HG03460 (cell line): ENCODE measurements around the gene TMEM255A.
"Not testable (repeated sequence)": the region's sequence is repeated elsewhere in the genome, so short reads cannot be mapped to it uniquely, and the experiment has no call there.

Experiments used
- ATAC-seq: cut with Tn5 transposase; IDR thresholded peaks from one replicate; pipeline ENCODE4 v1.9.1; 2021; ENCODE audit not compliant: unreplicated experiment

Gene TMEM255A

DNA sequence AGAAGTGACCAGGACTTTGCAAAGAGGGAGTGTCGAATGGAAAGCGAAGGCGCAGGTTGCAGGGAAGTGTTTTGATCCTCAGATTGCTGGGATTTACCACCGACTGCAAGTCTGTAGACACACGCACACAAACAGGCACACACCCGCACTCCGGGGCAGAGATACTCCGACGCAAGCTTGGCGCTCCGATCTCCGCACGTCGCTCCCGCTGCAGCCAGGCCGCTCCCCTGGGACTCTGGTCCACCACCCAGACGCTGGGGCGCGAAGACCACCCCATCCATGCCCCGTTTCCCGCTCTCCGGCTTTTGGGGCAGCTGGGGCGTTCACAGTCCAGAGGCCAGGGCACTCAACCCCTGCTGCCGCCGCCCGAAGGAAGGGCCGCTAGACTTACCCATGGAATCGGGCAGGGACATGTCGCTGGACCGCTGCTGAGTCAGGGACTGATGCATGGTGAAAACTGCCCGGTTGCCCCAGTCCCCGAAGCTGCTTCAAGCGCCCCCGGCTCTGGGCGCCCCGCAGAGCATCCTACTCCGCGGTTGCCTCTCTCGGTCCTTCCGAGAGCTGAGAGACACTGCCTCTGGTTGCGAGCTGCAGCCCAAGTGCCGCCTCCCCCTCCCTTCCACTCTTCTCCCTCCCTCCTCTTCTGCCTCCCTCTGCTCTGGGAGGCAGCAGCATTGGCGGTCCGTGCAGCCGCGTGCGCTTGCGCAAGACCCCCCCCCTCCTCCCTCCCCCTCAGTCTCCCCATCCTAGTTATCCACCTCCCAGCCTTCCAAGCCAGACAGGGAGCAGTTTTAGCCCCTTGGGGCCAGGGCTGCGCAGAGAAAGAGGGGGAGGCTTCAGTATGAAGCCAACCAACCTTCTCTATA, at the start of gene TMEM255A:
TMEM255A (minus strand) TSS at position 601 of the 866 bp plus-strand sequence; CDS start at position 449, 152 bp downstream.
- ATAC-seq, result no peak

DNA sequence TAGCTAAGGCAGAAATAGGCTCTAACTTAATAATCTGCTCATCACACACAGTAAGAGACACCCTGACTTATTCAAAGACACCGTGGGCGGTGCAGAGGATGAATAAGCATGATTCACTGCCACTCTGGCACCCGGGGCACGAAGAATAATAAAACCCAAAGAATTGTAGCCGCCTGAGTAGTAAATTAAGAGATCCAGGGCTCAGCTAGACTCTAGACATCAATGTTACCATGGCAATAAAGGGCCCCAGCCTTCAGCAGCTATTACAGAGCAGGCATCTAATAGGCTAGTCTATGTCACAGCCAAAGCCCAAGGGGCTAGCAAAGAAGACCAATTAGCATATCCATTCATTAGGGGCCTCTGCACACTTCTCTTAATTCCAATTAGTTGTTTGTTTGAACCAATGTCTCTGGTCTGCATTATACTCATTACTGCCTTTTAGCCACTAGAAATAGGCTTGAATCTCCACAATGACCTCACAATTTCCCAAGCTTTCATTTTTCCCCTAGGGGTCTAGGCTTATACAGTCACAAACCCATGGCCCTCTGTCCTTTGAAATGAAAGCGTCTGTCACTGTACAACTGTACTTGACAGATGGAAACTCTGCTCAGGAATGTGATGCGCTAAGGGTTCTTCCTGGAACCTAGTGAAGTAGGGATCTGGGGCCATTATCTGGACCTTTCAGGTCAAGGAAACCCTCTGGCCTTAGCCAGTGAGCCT, 47.6 kb upstream of the TMEM255A start:
- ATAC-seq, result no peak

DNA sequence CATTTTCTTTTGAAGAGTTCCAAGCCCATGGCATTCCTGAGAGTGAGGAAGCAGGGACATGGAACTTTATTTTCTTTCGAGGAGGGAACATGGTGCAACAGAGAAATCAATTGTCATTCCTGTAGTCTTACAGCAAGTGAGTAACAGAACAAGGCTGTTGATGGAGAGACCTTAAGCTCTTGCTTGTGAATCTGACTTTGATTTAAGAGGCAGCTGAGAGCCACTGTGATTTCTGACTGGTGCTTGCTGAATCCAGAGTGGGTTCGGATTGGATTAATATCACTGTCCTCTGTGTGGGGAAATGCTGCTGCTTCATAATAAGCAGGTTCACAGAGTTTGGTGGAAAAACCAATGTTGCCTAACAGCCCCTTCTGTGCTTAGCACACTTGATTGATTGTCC, 45.9 kb upstream of the TMEM255A start:
- no peak for ATAC-seq

DNA sequence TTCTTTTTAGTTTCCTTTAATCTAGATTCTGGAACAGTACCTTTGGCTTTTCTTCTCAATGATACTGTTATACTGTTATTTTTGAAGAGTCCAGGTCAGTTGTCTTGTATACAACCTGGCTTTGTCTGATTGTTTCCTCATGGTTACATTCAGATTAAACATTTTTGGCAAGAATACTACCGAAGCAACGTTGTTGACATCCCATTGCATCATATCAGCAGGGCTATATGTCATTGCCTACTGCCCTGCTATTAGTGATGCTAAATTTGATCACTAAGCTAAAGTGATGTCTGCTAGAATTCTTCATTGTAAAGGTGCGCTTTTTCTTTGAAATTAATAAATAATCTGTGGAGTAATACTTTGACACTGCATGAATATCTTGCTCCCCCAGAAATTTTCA, 44.8 kb upstream of the TMEM255A start:
- ATAC-seq, result no peak

DNA sequence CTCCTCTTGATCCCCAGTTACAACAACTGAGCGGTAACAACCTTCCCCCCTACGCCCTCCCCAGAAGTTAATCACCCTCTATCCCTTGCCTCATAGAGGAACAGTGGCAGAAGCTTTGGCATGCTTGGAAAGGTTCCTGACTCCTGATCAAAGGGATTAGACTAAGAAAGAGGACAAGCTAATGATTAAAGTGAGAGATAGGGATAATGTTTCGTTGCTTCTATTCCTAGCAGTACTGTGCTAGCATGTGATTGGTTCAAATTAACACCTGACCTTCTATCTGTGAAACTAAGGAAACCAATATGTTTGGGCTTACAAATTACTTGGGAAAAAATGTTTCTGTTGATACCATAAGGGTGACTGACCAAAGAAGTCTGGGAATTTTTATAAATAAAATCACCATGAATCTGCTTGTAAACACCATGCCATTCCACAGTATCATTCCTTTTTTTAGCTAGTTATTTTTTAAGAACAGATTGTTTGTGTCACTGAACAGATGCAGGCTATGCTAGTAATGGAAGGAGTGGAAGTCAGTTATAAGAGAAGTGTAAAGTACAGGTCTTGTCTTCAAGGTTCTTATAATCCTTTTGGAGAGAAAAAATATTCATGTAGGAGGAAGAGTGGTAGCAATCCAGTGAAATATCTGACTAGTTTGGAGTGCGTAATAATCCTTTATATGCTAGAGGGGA, 39.3 kb upstream of the TMEM255A start:
- ATAC-seq, result no peak

GRCh38 chrX:120344566-120344965, 33.3 kb upstream of the TMEM255A start:
- not testable (repeated sequence) for ATAC-seq

GRCh38 chrX:120336899-120337298, 25.6 kb upstream of the TMEM255A start:
- no peak for ATAC-seq

- ATAC-seq, result no peak
Measured at GRCh38 chrX:120335289-120335688, 24.0 kb upstream of the TMEM255A start.

DNA sequence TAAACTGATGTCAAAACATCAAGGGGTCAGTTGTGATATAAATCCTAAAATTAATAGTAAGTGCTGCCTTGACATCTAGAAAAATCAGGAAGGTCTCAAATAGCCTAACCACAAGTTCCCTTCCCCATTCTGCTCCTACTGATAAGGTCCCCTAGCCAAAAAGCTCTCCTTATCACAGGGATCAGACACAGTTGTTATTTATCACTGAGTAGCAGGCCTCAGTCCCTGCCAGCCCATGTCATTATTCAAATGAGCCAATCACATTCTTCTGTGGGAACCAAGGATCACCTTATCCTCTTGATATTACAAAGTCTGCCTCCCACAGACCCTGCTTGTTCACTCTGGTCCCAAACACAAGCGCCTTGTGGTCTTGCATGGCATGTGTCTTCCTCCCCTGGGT, 23.3 kb upstream of the TMEM255A start:
- ATAC-seq, result no peak

DNA sequence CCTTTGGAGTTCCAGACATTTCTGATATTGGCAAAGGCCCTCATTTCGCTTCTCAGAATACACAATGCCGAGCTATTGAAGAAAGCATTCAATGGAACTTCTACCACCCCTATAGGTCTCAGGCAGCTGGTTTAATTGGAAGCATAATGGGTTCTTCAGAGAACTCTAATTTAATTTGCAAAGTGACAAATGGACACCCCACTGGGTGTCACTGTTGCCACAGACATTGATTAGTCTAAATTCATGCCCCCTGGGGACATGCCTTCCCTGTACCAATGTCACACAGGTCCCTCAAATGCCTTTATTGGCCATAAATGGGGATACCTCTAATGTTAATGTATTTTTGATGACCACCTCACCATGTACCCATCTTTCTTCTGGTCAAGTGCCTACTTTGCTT, 22.9 kb upstream of the TMEM255A start:
- ATAC-seq, result no peak

DNA sequence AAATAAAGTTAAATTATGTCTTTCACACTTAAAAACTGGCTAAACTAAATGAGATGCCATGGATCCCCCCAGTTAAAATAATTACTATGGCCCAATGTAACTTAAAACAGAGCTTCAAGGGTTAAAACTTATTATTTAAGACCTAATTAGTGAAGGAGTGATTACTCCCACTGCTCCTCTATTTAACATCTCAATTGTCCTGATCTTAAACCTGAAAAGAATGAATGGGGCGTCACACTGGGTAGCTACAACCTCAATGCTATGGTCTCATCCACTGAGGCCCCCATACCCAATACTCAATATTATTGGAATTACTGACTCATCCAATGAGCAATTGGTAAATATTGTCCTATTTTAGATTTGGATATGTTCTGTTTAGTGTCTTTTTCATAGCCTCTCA, 21.1 kb upstream of the TMEM255A start:
- no peak for ATAC-seq

DNA sequence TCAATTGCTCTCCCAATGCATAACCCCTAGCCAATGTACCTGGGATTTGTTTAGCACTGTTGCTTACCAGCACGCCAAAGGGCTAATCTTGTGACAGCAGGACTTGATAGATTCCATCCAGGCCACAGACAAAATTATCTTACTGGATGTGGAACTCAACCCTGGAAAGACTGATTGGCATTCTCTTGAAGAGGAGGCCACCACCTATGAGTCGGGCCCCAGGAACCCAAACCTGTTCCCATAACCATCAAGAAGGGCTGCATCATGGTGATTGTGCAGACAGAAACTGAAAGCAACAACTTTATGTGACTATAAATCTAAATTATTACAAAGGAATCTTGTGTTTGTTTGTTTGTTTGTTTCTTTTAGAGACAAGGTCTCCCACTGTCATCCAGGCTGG, 19.9 kb upstream of the TMEM255A start:
- ATAC-seq, result no peak

DNA sequence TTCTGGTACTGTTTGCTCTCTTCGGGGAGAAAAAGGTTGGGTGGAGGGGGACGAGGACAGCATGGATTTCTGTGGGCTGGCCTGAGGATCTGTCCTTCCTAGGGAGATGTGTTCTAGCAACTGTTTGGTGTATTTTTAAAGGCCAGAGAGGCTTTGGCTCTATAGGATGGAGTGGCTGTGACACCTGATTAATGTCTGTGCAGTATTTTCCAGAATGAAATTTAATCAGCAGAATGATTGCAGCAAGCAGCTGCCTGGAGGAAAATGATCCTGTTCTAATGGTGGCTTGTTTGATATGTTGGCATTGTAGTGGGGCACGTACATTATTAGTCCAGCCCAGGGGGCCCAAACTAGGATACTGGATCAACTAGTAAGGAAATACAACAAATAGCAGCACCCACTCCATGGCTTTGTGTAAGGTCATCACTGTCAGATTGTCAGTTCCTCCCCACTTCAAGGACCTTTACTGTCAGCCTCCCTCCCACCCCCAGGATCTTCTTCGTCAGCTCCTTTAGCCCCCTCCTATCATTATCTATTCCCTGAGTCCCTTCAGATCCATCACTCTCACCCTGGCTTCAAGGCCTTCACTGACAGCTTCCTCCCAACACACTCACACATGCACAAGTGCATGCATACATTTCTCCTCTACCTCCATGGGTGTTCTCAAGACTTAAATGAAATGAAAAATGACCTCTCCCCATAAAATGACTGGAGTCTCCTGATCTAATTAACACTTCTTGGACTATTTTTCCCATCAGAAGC, 10.4 kb upstream of the TMEM255A start:
- no peak for ATAC-seq

DNA sequence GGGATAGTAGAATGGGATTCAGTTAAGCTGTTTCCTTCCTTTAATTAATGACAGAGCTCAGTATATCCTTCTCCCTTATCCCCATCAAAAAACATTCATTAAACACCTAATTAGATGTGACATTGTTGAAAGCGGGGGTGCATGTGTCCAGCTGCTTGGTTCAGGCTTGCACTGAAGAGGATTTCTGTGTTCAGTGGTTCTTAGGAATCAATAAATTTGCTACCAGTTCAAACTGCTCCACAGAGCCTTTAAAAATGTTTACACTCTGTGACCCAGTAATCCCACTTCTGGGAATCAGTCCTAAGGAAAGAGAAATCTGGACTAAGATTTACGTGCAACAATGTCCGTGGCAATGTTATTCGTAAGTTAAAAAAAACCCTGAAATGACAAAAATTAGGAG, 7.2 kb upstream of the TMEM255A start:
- no peak for ATAC-seq

DNA sequence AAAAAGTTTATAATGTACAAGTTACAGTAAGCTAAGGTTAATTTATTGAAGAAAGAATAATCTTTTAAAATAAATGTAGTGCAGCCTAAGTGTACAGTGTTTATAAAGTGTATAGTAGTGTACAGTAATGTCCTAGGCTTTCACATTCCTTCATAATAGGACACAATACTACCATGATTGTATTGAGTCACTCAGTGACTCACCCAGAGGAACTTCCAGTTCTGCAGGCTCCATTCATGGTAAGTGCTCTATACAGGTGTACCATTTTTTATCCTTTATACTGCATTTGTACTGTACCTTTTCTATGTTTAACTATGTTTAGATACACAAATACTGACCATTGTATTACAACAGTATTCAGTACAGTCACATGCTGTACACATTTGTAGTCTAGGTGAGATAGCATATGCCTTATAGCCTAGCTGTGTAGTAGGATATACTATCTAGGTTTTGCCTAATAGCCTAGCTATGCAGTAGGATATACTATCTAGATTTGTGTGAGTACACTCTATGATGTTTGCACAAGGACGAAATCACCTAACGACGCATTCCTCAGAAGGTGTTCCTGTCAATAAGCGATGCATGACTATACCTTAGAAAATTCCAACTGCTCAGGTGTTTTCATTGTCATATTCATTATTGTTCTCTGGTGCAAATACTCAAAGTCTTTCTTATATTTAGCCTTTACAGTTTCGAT, 5.5 kb upstream of the TMEM255A start:
- ATAC-seq, result no peak

DNA sequence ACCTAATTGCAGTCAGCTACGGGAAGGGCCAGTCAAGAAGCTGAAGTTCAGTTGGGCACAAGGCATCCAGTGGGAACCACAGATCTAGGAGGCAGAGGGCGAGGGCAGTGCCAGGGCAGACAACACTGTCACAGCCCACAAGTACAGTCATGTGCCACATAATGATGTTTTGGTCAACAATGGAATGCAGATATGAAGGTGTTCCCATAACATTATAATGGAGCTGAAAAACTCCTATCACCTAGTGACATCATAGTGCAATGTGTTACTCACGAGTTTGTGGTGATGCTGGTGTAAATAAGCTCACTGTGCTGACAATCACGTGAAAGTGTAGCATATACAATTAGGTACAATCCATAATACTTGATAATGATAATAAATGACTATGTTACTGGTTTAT, 4.5 kb upstream of the TMEM255A start:
- ATAC-seq, result no peak

GRCh38 chrX:120311727-120312063, 434 bp upstream of the TMEM255A start:
- ATAC-seq, result no peak

- ATAC-seq, result no peak
Measured at GRCh38 chrX:120309873-120310705, 1.2 kb downstream of the TMEM255A start.

DNA sequence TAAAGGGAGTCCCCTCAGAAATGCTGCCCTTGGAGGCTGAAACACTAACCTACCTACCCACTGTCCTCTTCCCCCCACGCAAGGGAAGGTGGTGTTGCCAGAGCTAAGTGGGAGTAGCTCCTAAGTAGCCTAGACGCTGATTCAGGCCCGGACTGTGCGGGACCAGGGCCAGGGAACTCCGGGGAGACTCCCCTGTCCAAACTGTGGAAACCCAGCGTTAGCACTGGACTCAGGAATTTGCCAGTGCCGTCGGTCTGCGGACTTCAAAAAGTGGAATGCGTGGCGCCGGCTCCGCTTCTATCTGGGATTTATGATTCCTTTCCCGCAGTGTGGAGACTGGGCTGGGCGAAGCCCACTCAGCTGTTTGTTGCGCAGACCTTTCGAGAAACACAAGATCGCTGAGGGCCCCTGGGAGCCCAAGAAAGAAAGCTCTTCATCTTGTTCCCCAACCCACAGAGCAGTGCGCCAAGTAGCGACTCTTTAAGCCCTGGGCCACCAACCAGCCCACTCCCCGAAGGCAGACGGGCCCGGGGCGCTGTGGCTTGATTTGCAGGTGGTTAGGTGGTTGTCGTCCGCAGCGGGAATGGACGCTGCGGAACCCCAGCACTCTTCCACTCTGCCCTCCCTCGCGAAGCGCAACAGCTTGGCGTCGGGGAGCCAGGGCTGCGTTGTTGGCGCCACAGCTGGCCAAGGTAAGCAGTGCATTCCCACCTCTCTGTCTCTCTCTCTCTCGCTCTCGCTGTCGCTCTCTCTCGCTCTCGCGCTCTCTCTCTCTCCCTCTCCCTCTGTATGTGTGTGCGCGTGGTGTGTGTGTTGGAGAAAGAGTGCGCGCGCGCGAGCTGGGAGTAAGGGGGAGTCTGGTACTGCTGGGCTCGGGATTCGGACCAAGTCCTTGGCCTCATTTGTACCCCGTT, 2.0 kb downstream of the TMEM255A start:
- ATAC-seq, result peak; percentile 93
